OCI-LY3 (cell line): ENCODE measurements around the gene ABLIM2.

ENCODE experiments used
- H2AFZ ChIP-seq: fragments of 200-600, 300-600 bp; shearing (Covaris generic); 2 replicates; pipeline ENCODE4 v1.6.0; 2014; ENCODE audit warnings: antibody characterized with exemption, low read depth, low read length
- H3K27ac ChIP-seq: fragments of 200-600, 300-600 bp; sonication (generic); 2 replicates; pipeline ENCODE4 v1.5.1; 2014; ENCODE audit warnings: mild to moderate bottlenecking, low read length, moderate library complexity, mixed read lengths
- H3K27me3 ChIP-seq: fragments of 200-600, 300-600 bp; sonication (generic); 2 replicates; pipeline ENCODE4 v1.6.1; 2014; ENCODE audit warnings: low read depth, low read length, mixed read lengths
- H3K36me3 ChIP-seq: fragments of 200-600, 300-600 bp; sonication (generic); replicated peaks from 2 replicates; pipeline ENCODE3; 2014; ENCODE audit warnings: low read depth, low read length, mixed read lengths
- H3K4me1 ChIP-seq: fragments of 300-600, 200-600 bp; sonication (generic); 2 replicates; pipeline ENCODE4 v1.6.1; 2014; ENCODE audit warnings: low read length, mixed read lengths
- H3K4me2 ChIP-seq: fragments of 200-600, 300-600 bp; sonication (generic); 2 replicates; pipeline ENCODE4 v1.6.1; 2014; ENCODE audit warnings: low read length, mixed read lengths
- H3K4me3 ChIP-seq: fragments of 300-600, 200-600 bp; sonication (generic); 2 replicates; pipeline ENCODE4 v1.5.1; 2014; ENCODE audit warnings: antibody characterized with exemption, mild to moderate bottlenecking, low read length, moderate library complexity
- H3K79me2 ChIP-seq: fragments of 300-600, 200-600 bp; shearing (Covaris generic); 2 replicates; pipeline ENCODE4 v1.6.1; 2014; ENCODE audit warnings: mild to moderate bottlenecking, low read length, mixed read lengths
- H3K9ac ChIP-seq: fragments of 300-600, 200-600 bp; shearing (Covaris generic); 2 replicates; pipeline ENCODE4 v1.6.0; 2014; ENCODE audit warnings: mild to moderate bottlenecking, low read length, moderate library complexity
- H3K9me3 ChIP-seq: fragments of 200-600, 300-600 bp; shearing (Covaris generic); 2 replicates; pipeline ENCODE4 v1.6.1; 2014; ENCODE audit warnings: low read length, mixed read lengths; ENCODE audit not compliant: insufficient read depth
- H4K20me1 ChIP-seq: fragments of 200-600, 300-600 bp; sonication (generic); 2 replicates; pipeline ENCODE4 v1.6.1; 2016; ENCODE audit warnings: low read length, mixed read lengths; ENCODE audit not compliant: insufficient read depth
- CTCF ChIP-seq: fragments of 200-600, 300-600 bp; sonication (generic); IDR thresholded peaks from 2 replicates; pipeline ENCODE4 v1.5.1; 2014; ENCODE audit warnings: antibody characterized with exemption, low read length, low read depth
- EZH2phosphoT487 ChIP-seq: fragments of 200-600 bp; shearing (Covaris generic); IDR thresholded peaks from 2 replicates; pipeline ENCODE4 v1.6.1; 2018; ENCODE audit warnings: antibody characterized with exemption, mixed run types, low read depth

ABLIM2 gene

GRCh38 chr4:8184061-8184460 is 25.4 kb upstream of the ABLIM2 start:
- Histone ChIP-seq H3K9me3 (no peaks in the 10 kb centered on the region), H3K4me1 (no peaks in the 10 kb centered on the region), H2AFZ (no peak overlapping the region), H4K20me1 (no peaks in the 10 kb centered on the region), H3K9ac (no peak overlapping the region), H3K27ac (no peak overlapping the region), H3K27me3 (peaks cover 5% of the 10 kb centered on the region), H3K36me3 (no peaks in the 10 kb centered on the region), H3K4me2 (no peak overlapping the region), H3K4me3 (no peak overlapping the region), H3K79me2 (no peaks in the 10 kb centered on the region)
- TF ChIP-seq EZH2phosphoT487 (no peak), CTCF (no peak)

- H3K4me1 ChIP-seq, result no peaks in the 10 kb centered on the region
- H3K4me3 ChIP-seq, result no peak overlapping the region
- H3K27me3 ChIP-seq, result peaks cover 5% of the 10 kb centered on the region
- no peaks in the 10 kb centered on the region for H3K36me3 ChIP-seq
- H3K27ac ChIP-seq, result no peak overlapping the region
- TF ChIP-seq CTCF, result no peak
- TF ChIP-seq EZH2phosphoT487, result no peak
- no peaks in the 10 kb centered on the region for H3K9me3 ChIP-seq
- no peak overlapping the region for H2AFZ ChIP-seq
- H3K9ac ChIP-seq, result no peak overlapping the region
- no peak overlapping the region for H3K4me2 ChIP-seq
- H4K20me1 ChIP-seq, result no peaks in the 10 kb centered on the region
- H3K79me2 ChIP-seq, result no peaks in the 10 kb centered on the region
Measured at GRCh38 chr4:8182858-8183725, 24.5 kb upstream of the ABLIM2 start.

- H3K4me2 ChIP-seq, result no peak overlapping the region
- no peak overlapping the region for H3K9ac ChIP-seq
- no peak overlapping the region for H2AFZ ChIP-seq
- H3K4me1 ChIP-seq, result no peaks in the 10 kb centered on the region
- no peaks in the 10 kb centered on the region for H3K79me2 ChIP-seq
- TF ChIP-seq CTCF, result no peak
- no peak for TF ChIP-seq EZH2phosphoT487
- H3K36me3 ChIP-seq, result no peaks in the 10 kb centered on the region
- no peak overlapping the region for H3K27ac ChIP-seq
- H4K20me1 ChIP-seq, result no peaks in the 10 kb centered on the region
- no peak overlapping the region for H3K4me3 ChIP-seq
- H3K9me3 ChIP-seq, result no peaks in the 10 kb centered on the region
- peaks cover 5% of the 10 kb centered on the region for H3K27me3 ChIP-seq
Measured at GRCh38 chr4:8182294-8182693, 23.7 kb upstream of the ABLIM2 start.

- Histone ChIP-seq H3K36me3 (no peaks in the 10 kb centered on the region), H3K27me3 (peaks cover 1% of the 10 kb centered on the region), H3K79me2 (no peaks in the 10 kb centered on the region), H3K4me2 (no peak overlapping the region), H3K4me1 (peaks cover 3% of the 10 kb centered on the region; the same call in 1 of the 2 replicates), H3K9ac (no peak overlapping the region), H3K27ac (no peak overlapping the region), H3K9me3 (no peaks in the 10 kb centered on the region), H3K4me3 (no peak overlapping the region), H4K20me1 (no peaks in the 10 kb centered on the region), H2AFZ (no peak overlapping the region)
- TF ChIP-seq EZH2phosphoT487 (no peak), CTCF (no peak)
Measured at GRCh38 chr4:8181844-8182243, 23.2 kb upstream of the ABLIM2 start.
